HEK293 (cell line): ENCODE data around the gene PCBD1.

Source experiments
- TF ChIP-seq, protein P1 (sequence below): fragments of 450-650 bp; formaldehyde crosslinking; IDR thresholded peaks from 2 replicates; pipeline ENCODE4 v1.5.1; 2017; ENCODE audit warnings: missing biosample characterization, missing genetic modification characterization
- TF ChIP-seq, protein P2 (sequence below): sonication (generic); formaldehyde crosslinking; IDR thresholded peaks from 2 replicates; pipeline ENCODE4 v1.8.1; 2022; ENCODE audit warnings: mild to moderate bottlenecking, moderate library complexity, missing genetic modification reagents

DNA sequence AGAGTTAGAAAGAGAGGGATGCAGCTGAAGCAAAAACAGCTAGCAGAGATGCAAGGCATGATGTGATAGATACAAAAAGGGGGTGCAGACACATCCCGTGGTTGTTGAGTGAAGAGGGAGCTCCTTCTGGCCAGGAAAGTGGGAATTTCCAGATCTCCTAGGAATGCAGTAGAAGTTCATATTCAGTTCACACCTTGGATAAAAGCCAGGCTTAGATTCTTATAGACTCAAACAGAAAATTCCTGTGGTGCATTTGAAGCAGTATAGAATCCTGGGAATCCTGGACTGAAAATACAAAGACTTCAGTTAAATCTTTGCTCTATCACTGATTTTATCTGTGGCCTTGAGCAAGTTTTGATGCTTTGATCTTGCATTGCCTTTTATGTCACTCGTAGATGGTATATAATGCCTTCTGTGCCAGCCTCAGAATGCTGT, 38.8 kb downstream of the PCBD1 start:
- TF ChIP-seq, protein P1, sequence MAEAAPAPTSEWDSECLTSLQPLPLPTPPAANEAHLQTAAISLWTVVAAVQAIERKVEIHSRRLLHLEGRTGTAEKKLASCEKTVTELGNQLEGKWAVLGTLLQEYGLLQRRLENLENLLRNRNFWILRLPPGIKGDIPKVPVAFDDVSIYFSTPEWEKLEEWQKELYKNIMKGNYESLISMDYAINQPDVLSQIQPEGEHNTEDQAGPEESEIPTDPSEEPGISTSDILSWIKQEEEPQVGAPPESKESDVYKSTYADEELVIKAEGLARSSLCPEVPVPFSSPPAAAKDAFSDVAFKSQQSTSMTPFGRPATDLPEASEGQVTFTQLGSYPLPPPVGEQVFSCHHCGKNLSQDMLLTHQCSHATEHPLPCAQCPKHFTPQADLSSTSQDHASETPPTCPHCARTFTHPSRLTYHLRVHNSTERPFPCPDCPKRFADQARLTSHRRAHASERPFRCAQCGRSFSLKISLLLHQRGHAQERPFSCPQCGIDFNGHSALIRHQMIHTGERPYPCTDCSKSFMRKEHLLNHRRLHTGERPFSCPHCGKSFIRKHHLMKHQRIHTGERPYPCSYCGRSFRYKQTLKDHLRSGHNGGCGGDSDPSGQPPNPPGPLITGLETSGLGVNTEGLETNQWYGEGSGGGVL (tag by site-specific recombination): no peak
- TF ChIP-seq, protein P2, sequence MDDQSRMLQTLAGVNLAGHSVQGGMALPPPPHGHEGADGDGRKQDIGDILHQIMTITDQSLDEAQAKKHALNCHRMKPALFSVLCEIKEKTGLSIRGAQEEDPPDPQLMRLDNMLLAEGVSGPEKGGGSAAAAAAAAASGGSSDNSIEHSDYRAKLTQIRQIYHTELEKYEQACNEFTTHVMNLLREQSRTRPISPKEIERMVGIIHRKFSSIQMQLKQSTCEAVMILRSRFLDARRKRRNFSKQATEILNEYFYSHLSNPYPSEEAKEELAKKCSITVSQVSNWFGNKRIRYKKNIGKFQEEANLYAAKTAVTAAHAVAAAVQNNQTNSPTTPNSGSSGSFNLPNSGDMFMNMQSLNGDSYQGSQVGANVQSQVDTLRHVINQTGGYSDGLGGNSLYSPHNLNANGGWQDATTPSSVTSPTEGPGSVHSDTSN (CRISPR knock-in tag): no peak
